Measurements from ENCODE around the gene SLC2A10.

GRCh38 chr20:46702447-46703203 is 6.8 kb upstream of the SLC2A10 start:
- no peak for TF ChIP-seq ZFP3 (CRISPR knock-in tag; IDR thresholded peaks at IDR 0.05)
- no peak for TF ChIP-seq PATZ1 (CRISPR knock-in tag; IDR thresholded peaks at IDR 0.05; ENCODE audit: borderline replicate concordance)
- no peak for TF ChIP-seq ESRRG (CRISPR knock-in tag; IDR thresholded peaks at IDR 0.05)
- no peak for TF ChIP-seq CREB5 (CRISPR knock-in tag; IDR thresholded peaks at IDR 0.05; ENCODE audit: low read depth)
- no peak for TF ChIP-seq CSRNP3 (CRISPR knock-in tag; IDR thresholded peaks at IDR 0.05)
- no peak for TF ChIP-seq SNAI2 (CRISPR knock-in tag; IDR thresholded peaks at IDR 0.05)
- no peak for TF ChIP-seq TOX (CRISPR knock-in tag; IDR thresholded peaks at IDR 0.05; ENCODE audit: borderline replicate concordance)
- TF ChIP-seq CSDC2 (CRISPR knock-in tag; IDR thresholded peaks at IDR 0.05): no peak
- no peak for TF ChIP-seq RARB (CRISPR knock-in tag; IDR thresholded peaks at IDR 0.05)

Measured in SK-N-SH treated with all-trans-retinoic acid at 6 μM for 48 hours (cell line).